ENCODE measurements around the gene COX6A2. TPM values are rescaled to one million over a fixed set of nuclear protein-coding genes. Genes with fewer than 3 reads are reported as not detected.

The COX6A2 gene
- total RNA-seq, 4 donors from 2014 or later: not detected

GRCh38 chr16:31409433-31409832, 18.7 kb downstream of the COX6A2 start:
- H3K4me1 ChIP-seq: no peaks in the 10 kb centered on the region
- H3K4me3 ChIP-seq: no peak overlapping the region
- TF ChIP-seq CTCF (IDR thresholded peaks at IDR 0.05) (no peak), POLR2A (IDR thresholded peaks at IDR 0.05) (no peak), EP300 (IDR thresholded peaks at IDR 0.05) (no peak), POLR2AphosphoS5 (IDR thresholded peaks at IDR 0.05) (no peak)
- 57% methylated on average over 3 of the region's 3 CpGs for WGBS
- no peak for DNase-seq (ENCODE audit: low spot score in 2 of 2)
- H3K36me3 ChIP-seq: no peaks in the 10 kb centered on the region
- H3K9me3 ChIP-seq: no peaks in the 10 kb centered on the region
- H3K27me3 ChIP-seq: peaks cover 12% of the 10 kb centered on the region
- H3K27ac ChIP-seq: no peak overlapping the region

- H3K36me3 ChIP-seq: no peaks in the 10 kb centered on the region
- WGBS: 63% methylated on average over 2 of the region's 8 CpGs
- no peak overlapping the region for H3K27ac ChIP-seq
- no peak overlapping the region for H3K4me3 ChIP-seq
- no peaks in the 10 kb centered on the region for H3K9me3 ChIP-seq
- TF ChIP-seq CTCF (IDR thresholded peaks at IDR 0.05): no peak
- TF ChIP-seq EP300 (IDR thresholded peaks at IDR 0.05): no peak
- TF ChIP-seq POLR2AphosphoS5 (IDR thresholded peaks at IDR 0.05): no peak
- TF ChIP-seq POLR2A (IDR thresholded peaks at IDR 0.05): no peak
- DNase-seq (ENCODE audit: low spot score in 2 of 2): no peak
- H3K27me3 ChIP-seq: peaks cover 12% of the 10 kb centered on the region
- no peaks in the 10 kb centered on the region for H3K4me1 ChIP-seq
Measured at GRCh38 chr16:31407406-31407805, 20.8 kb downstream of the COX6A2 start.

- Histone ChIP-seq H3K27me3 (peaks cover 8% of the 10 kb centered on the region), H3K4me3 (no peak overlapping the region), H3K27ac (no peak overlapping the region), H3K9me3 (no peaks in the 10 kb centered on the region), H3K4me1 (no peaks in the 10 kb centered on the region), H3K36me3 (no peaks in the 10 kb centered on the region)
- TF ChIP-seq CTCF (IDR thresholded peaks at IDR 0.05) (no peak), POLR2AphosphoS5 (IDR thresholded peaks at IDR 0.05) (no peak), POLR2A (IDR thresholded peaks at IDR 0.05) (no peak), EP300 (IDR thresholded peaks at IDR 0.05) (no peak)
- no peak for DNase-seq (ENCODE audit: low spot score in 2 of 2)
- 54% methylated on average over 8 of the region's 9 CpGs for WGBS
Measured at GRCh38 chr16:31404353-31405064, 23.7 kb downstream of the COX6A2 start.

GRCh38 chr16:31403590-31404352, 24.4 kb downstream of the COX6A2 start:
- no peaks in the 10 kb centered on the region for H3K4me1 ChIP-seq
- H3K27me3 ChIP-seq: peaks cover 8% of the 10 kb centered on the region
- H3K9me3 ChIP-seq: no peaks in the 10 kb centered on the region
- H3K27ac ChIP-seq: no peak overlapping the region
- 76% methylated on average over 21 of the region's 21 CpGs for WGBS
- no peaks in the 10 kb centered on the region for H3K36me3 ChIP-seq
- H3K4me3 ChIP-seq: no peak overlapping the region
- DNase-seq (ENCODE audit: low spot score in 2 of 2): no peak
- no peak for TF ChIP-seq CTCF (IDR thresholded peaks at IDR 0.05)

GRCh38 chr16:31402687-31403086, 25.5 kb downstream of the COX6A2 start:
- H3K27me3 ChIP-seq: no peaks in the 10 kb centered on the region
- no peak overlapping the region for H3K4me3 ChIP-seq
- no peak for DNase-seq (ENCODE audit: low spot score in 2 of 2)
- 65% methylated on average over 1 of the region's 1 CpG for WGBS
- no peaks in the 10 kb centered on the region for H3K4me1 ChIP-seq
- H3K27ac ChIP-seq: no peak overlapping the region
- no peaks in the 10 kb centered on the region for H3K9me3 ChIP-seq
- H3K36me3 ChIP-seq: no peaks in the 10 kb centered on the region
- no peak for TF ChIP-seq POLR2AphosphoS5 (IDR thresholded peaks at IDR 0.05)
- no peak for TF ChIP-seq POLR2A (IDR thresholded peaks at IDR 0.05)
- TF ChIP-seq EP300 (IDR thresholded peaks at IDR 0.05): no peak
- TF ChIP-seq CTCF (IDR thresholded peaks at IDR 0.05): no peak

Measured in suprapubic skin (tissue), 4 donors.